Activated B cell treated with CpG ODN at 0.5 μM for 24 hours (primary cell): ENCODE data around the gene GPR18. TPM values are rescaled to one million over a fixed set of nuclear protein-coding genes. Genes with fewer than 3 reads are reported as not detected.
"Not testable (repeated sequence)": the region's sequence is repeated elsewhere in the genome, so short reads cannot be mapped to it uniquely, and the experiment has no call there.

ENCODE experiments used
- ATAC-seq: fragments of 200-7000 bp; cut with Tn5 transposase; one replicate; pipeline ENCODE4 v1.10.0; 2021; ENCODE audit warnings: low read depth, mild to moderate bottlenecking, moderate library complexity
- CTCF ChIA-PET: fragments of 350-600 bp; sonication (Branson Sonifier 250); formaldehyde crosslinking; loops from one replicate; lab custom pipeline; 2021; ENCODE audit warnings: antibody characterized with exemption; lab: Charles Lee
- POLR2A ChIA-PET: fragments of 350-600 bp; sonication (Branson Sonifier 250); formaldehyde crosslinking; loops from one replicate; lab custom pipeline; 2021; ENCODE audit warnings: antibody characterized with exemption; lab: Charles Lee
- DNase-seq: peaks from one replicate; pipeline ENCODE4 v3.0.0; 2022
- H3K27ac Mint-ChIP-seq: one replicate; pipeline ENCODE4 v1.8.0; 2020; ENCODE audit warnings: mixed read lengths
- H3K27me3 Mint-ChIP-seq: one replicate; pipeline ENCODE4 v1.8.0; 2021; ENCODE audit warnings: mixed read lengths
- H3K36me3 Mint-ChIP-seq: one replicate; pipeline ENCODE4 v1.8.0; 2021; ENCODE audit warnings: low read depth, mixed read lengths
- H3K4me1 Mint-ChIP-seq: one replicate; pipeline ENCODE4 v1.8.0; 2021; ENCODE audit warnings: mixed read lengths
- H3K4me3 Mint-ChIP-seq: one replicate; pipeline ENCODE4 v1.8.0; 2020; ENCODE audit warnings: mild to moderate bottlenecking, mixed read lengths
- H3K9me3 Mint-ChIP-seq: one replicate; pipeline ENCODE4 v1.8.0; 2020; ENCODE audit warnings: mixed read lengths
- CTCF ChIP-seq: fragments of 200-600 bp; IDR thresholded peaks from one replicate; pipeline ENCODE4 v1.8.0; 2022; ENCODE audit warnings: antibody characterized with exemption, mild to moderate bottlenecking
- intact Hi-C: fragments of 100-400 bp; cut with micrococcal nuclease; formaldehyde crosslinking; loops from one replicate; pipeline ENCODE4 v1.15.1; 2024
- total RNA-seq: library from RNA; stranded (reverse); gene quantifications from 2 replicates; pipeline ENCODE4 v1.2.3, GENCODE V29; 2022

The GPR18 gene
- total RNA-seq, 1 donor from 2014 or later, result 29.0 TPM

DNA sequence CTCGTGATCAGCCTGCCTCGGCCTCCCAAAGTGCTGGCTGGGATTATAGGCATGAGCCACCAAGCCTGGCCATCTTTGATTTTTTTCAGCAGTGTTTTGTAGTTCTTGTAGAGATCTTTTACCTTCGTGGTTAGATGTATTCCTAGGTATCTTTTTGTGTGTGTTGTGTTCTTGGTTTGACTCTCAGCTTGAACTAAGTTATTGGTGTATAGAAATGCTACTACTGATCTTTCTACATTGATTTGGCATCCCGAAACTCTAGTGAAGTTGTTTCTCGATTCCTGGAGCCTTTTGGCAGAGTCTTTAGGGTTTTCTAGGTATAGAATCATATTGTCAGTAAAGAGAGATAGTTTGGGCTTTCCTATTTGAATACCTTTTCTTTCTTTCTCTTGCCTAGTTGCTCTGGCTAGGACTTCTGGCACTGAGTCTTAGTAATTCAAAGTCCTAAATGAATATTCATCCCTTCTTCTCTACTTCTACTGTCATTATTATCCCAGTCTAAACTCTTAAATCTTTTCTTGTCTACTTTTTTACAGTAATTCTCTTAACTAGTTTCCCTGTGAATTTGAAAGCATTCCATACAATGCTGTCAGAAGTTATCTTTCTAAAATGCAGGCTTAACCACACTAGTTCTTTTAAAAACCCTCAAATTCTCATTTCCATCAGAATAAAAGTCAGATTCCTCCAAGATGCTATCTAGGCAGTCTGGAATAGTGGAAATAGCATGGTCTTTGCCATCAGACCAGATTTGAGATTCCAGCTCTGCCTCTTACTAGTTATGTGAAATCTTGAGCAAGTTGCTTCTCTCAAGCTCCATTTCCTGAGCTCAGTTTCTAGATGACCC lies 7.0 kb downstream of the GPR18 start:
- DNase-seq (no peak), ATAC-seq (no peak)
- Mint-ChIP-seq H3K4me3 (no peak overlapping the region), H3K27ac (peak overlapping the region; percentile 22), H3K27me3 (no peaks in the 10 kb centered on the region), H3K4me1 (peaks cover 49% of the 10 kb centered on the region), H3K36me3 (peaks cover 60% of the 10 kb centered on the region), H3K9me3 (peaks cover 4% of the 10 kb centered on the region)
- TF ChIP-seq CTCF, result no peak
- intact Hi-C loops, result no loop called here
- ChIA-PET POLR2A (interaction anchor here (0.6 to 2.8 kb wide), 3 partner anchors 51 to 236 kb away, joined by 4 to 12 read pairs (median 7); partner anchors contain the start of gene UBAC2), CTCF (interaction anchor here (0.7 to 2.2 kb wide), 4 partner anchors 15 to 186 kb away, joined by 3 to 7 read pairs (median 4); no protein-coding TSS in a partner anchor)

- H3K4me3 Mint-ChIP-seq, DNase-seq, H3K27ac Mint-ChIP-seq, intact Hi-C loops, POLR2A ChIA-PET, H3K9me3 Mint-ChIP-seq, ATAC-seq, H3K27me3 Mint-ChIP-seq: not testable (repeated sequence)
- CTCF ChIA-PET, result interaction anchor here (1.0 kb wide), 1 partner anchor 17 kb away, joined by 3 read pairs; no protein-coding TSS in a partner anchor
- peaks cover 33% of the 10 kb centered on the region for H3K4me1 Mint-ChIP-seq
- H3K36me3 Mint-ChIP-seq, result peaks cover 60% of the 10 kb centered on the region
These were observed 8.6 kb downstream of the GPR18 start for GRCh38 chr13:99249606-99250005.

DNA sequence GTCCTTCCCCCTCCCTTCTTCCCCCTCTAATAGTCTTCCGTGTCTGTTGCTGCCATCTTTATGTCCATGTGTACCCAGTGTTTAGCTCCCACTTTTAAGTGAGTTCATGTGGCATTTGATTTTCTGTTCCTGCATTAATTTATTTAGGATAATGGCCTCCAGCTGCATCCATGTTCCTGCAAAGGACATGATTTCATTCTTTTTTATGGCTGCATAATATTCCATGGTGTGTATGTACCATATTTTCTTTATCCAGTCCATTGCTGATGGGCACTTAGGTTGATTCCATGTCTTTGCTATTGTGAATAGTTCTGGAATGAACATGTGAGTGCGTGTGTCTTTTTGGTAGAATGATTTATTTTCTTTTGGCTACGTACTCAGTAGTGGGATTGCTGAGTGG lies 9.0 kb downstream of the GPR18 start:
- ATAC-seq, result not testable (repeated sequence)
- CTCF ChIA-PET, result interaction anchor here (1.0 kb wide), 1 partner anchor 17 kb away, joined by 3 read pairs; no protein-coding TSS in a partner anchor

GRCh38 chr13:99246100-99246499 lies 12.1 kb downstream of the GPR18 start:
- H3K36me3 Mint-ChIP-seq, result peaks cover 56% of the 10 kb centered on the region
- CTCF ChIA-PET, result interaction anchor here (0.7 kb wide), 1 partner anchor 18 kb away, joined by 3 read pairs; no protein-coding TSS in a partner anchor
- DNase-seq (no peak), ATAC-seq (no peak)
- POLR2A ChIA-PET, result interaction anchor here (0.6 kb wide), 1 partner anchor 43 kb away, joined by 12 read pairs; no protein-coding TSS in a partner anchor
- intact Hi-C loops, result no loop called here
- peaks cover 18% of the 10 kb centered on the region for H3K4me1 Mint-ChIP-seq
- no peak overlapping the region for H3K4me3 Mint-ChIP-seq
- H3K27me3 Mint-ChIP-seq, result no peaks in the 10 kb centered on the region
- H3K27ac Mint-ChIP-seq, result no peak overlapping the region
- TF ChIP-seq CTCF, result no peak
- peaks cover 4% of the 10 kb centered on the region for H3K9me3 Mint-ChIP-seq

More for the DNA sequence above, 9.0 kb downstream of the GPR18 start:
- H3K4me3 Mint-ChIP-seq, H3K27me3 Mint-ChIP-seq, H3K9me3 Mint-ChIP-seq, H3K27ac Mint-ChIP-seq, POLR2A ChIA-PET, intact Hi-C loops, DNase-seq: not testable (repeated sequence)
- Mint-ChIP-seq H3K4me1 (peaks cover 32% of the 10 kb centered on the region), H3K36me3 (peaks cover 61% of the 10 kb centered on the region)

DNA sequence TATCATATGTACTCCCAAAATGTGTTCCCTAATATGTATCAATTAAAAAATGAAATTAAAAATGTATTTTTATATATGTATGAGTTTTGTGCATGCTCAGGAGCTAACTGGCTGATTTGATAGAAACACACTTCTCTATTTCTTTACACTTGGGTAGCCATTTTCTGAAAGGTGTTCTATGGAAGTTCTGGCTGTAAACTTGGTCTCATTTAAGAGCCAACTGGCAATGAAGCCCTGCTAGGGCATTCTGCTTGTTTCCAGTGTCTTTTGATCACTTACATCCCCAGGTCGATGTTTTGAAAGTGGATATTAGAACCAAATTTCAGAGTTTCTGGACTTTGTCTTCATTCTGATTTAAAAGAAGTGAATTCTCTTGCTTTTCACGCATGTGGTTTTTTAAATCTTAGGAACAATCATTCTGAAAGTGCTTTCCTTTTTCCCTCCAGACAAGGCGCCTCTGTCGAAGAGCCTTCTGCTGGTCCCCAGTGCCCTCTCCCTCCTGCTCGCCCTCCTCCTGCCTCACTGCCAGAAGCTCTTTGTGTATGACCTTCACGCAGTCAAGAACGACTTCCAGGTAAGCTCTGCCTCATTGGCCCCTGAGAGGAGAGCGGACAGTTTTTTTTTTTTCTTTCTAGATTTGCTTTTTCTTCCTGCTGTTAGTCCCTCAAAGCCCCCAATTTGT lies 20.1 kb downstream of the GPR18 start:
- H3K4me3 Mint-ChIP-seq, result peak overlapping the region; percentile 72
- no peaks in the 10 kb centered on the region for H3K27me3 Mint-ChIP-seq
- peak; percentile 74 for ATAC-seq
- H3K27ac Mint-ChIP-seq, result peak overlapping the region; percentile 84
- DNase-seq, result no peak
- peaks cover 62% of the 10 kb centered on the region for H3K4me1 Mint-ChIP-seq
- H3K36me3 Mint-ChIP-seq, result peaks cover 31% of the 10 kb centered on the region
- intact Hi-C loops, result loop anchor here (1.0 to 2.0 kb wide), 3 partner anchors 9 to 34 kb away; no protein-coding TSS in a partner anchor
- TF ChIP-seq CTCF, result no peak
- ChIA-PET POLR2A (interaction anchor here (0.5 to 2.1 kb wide), 6 partner anchors 10 to 262 kb away, joined by 3 to 12 read pairs (median 4); partner anchors contain the start of gene UBAC2), CTCF (no interaction called here)
- no peaks in the 10 kb centered on the region for H3K9me3 Mint-ChIP-seq
